ENCODE measurements around the gene FMN2. TPM values are rescaled to one million over a fixed set of nuclear protein-coding genes. Genes with fewer than 3 reads are reported as not detected.

FMN2 gene
- polyA plus RNA-seq, 3 donors = not detected

- H3K4me1 Mint-ChIP-seq = no peaks in the 10 kb centered on the region
- Histone ChIP-seq H2AFZ (ENCODE audit: insufficient read depth, low read depth, low read length, poor library complexity, severe bottlenecking) (no peak overlapping the region), H3K9ac (ENCODE audit: insufficient read depth, low read length, poor library complexity, severe bottlenecking) (no peak overlapping the region), H3K4me3 (replicated peaks in 1 of 3; ENCODE audit: low read depth in 2 of 3, low read length in 3 of 3) (no peak overlapping the region), H4K20me1 (ENCODE audit: insufficient read depth, low read length) (no peaks in the 10 kb centered on the region), H3K27me3 (ENCODE audit: control insufficient read depth in 2 of 2, insufficient read depth in 2 of 2, low read length in 2 of 2) (no peaks in the 10 kb centered on the region), H3K4me2 (replicated peaks; ENCODE audit: extremely low read depth, low read length, poor library complexity, severe bottlenecking) (no peak overlapping the region), H3K4me1 (ENCODE audit: control insufficient read depth in 1 of 2, insufficient read depth in 2 of 2, low read length in 2 of 2) (no peaks in the 10 kb centered on the region), H3K27ac (ENCODE audit: low read depth in 1 of 2, low read length in 2 of 2) (no peak overlapping the region), H3K9me3 (replicated peaks in 1 of 2; ENCODE audit: control insufficient read depth in 1 of 2, insufficient read depth in 1 of 2, low read length in 2 of 2) (no peaks in the 10 kb centered on the region), H3K36me3 (replicated peaks in 1 of 2; ENCODE audit: control insufficient read depth in 1 of 2, insufficient read depth in 2 of 2, low read length in 2 of 2) (no peaks in the 10 kb centered on the region), H3K79me2 (ENCODE audit: insufficient read depth, low read length) (no peaks in the 10 kb centered on the region)
- TF ChIP-seq CTCF (IDR thresholded peaks at IDR 0.05) = no peak
- no peak for DNase-seq
- H3K4me3 Mint-ChIP-seq = no peak overlapping the region
- H3K9me3 Mint-ChIP-seq = no peaks in the 10 kb centered on the region
- H3K36me3 Mint-ChIP-seq = no peaks in the 10 kb centered on the region
- H3K27ac Mint-ChIP-seq = no peak overlapping the region
- peaks cover 0 to 9% (median 2%) of the 10 kb centered on the region in 3 donors for H3K27me3 Mint-ChIP-seq (ENCODE audit: low read depth in 3 of 3)
- no CpG with 5 or more reads among the region's 6 CpGs for WGBS (ENCODE audit: insufficient coverage)
- intact Hi-C loops (cut with micrococcal nuclease) = no loop called here
Observed at GRCh38 chr1:240190881-240191401, 99.3 kb downstream of the FMN2 start.

GRCh38 chr1:240192851-240193250 is 101.2 kb downstream of the FMN2 start:
- no peak overlapping the region for H3K27ac Mint-ChIP-seq
- intact Hi-C loops (cut with micrococcal nuclease) = no loop called here
- no peak overlapping the region for H3K4me3 Mint-ChIP-seq

More at GRCh38 chr1:240192851-240193250, 101.2 kb downstream of the FMN2 start:
- H3K27me3 Mint-ChIP-seq (ENCODE audit: low read depth in 3 of 3) = peaks cover 0 to 5% (median 2%) of the 10 kb centered on the region in 3 donors
- TF ChIP-seq CTCF (IDR thresholded peaks at IDR 0.05) = no peak
- Histone ChIP-seq H3K9me3 (replicated peaks in 1 of 2; ENCODE audit: control insufficient read depth in 1 of 2, insufficient read depth in 1 of 2, low read length in 2 of 2) (no peaks in the 10 kb centered on the region), H3K27ac (ENCODE audit: low read depth in 1 of 2, low read length in 2 of 2) (no peak overlapping the region), H2AFZ (ENCODE audit: insufficient read depth, low read depth, low read length, poor library complexity, severe bottlenecking) (no peak overlapping the region), H3K36me3 (replicated peaks in 1 of 2; ENCODE audit: control insufficient read depth in 1 of 2, insufficient read depth in 2 of 2, low read length in 2 of 2) (no peaks in the 10 kb centered on the region), H3K9ac (ENCODE audit: insufficient read depth, low read length, poor library complexity, severe bottlenecking) (no peak overlapping the region), H4K20me1 (ENCODE audit: insufficient read depth, low read length) (no peaks in the 10 kb centered on the region), H3K4me3 (replicated peaks in 1 of 3; ENCODE audit: low read depth in 2 of 3, low read length in 3 of 3) (no peak overlapping the region), H3K79me2 (ENCODE audit: insufficient read depth, low read length) (no peaks in the 10 kb centered on the region), H3K27me3 (ENCODE audit: control insufficient read depth in 2 of 2, insufficient read depth in 2 of 2, low read length in 2 of 2) (no peaks in the 10 kb centered on the region), H3K4me2 (replicated peaks; ENCODE audit: extremely low read depth, low read length, poor library complexity, severe bottlenecking) (no peak overlapping the region), H3K4me1 (ENCODE audit: control insufficient read depth in 1 of 2, insufficient read depth in 2 of 2, low read length in 2 of 2) (no peaks in the 10 kb centered on the region)
- H3K4me1 Mint-ChIP-seq = no peaks in the 10 kb centered on the region
- no peaks in the 10 kb centered on the region for H3K36me3 Mint-ChIP-seq
- no peak for DNase-seq
- whole genome bisulfite sequencing (ENCODE audit: insufficient coverage) = 83% methylated on average over 1 of the region's 2 CpGs
- H3K9me3 Mint-ChIP-seq = no peaks in the 10 kb centered on the region
